ENCODE data around the gene DNAJC27. TPM values are rescaled to one million over a fixed set of nuclear protein-coding genes. Genes with fewer than 3 reads are reported as not detected.

DNAJC27 gene
- total and polyA plus RNA-seq, 2 experiments from 2014 or later: 6.6 to 6.9 TPM

- no peak for TF ChIP-seq CTCF (IDR thresholded peaks at IDR 0.05; ENCODE audit: poor library complexity)
- TF ChIP-seq EZH2 (IDR thresholded peaks at IDR 0.05; ENCODE audit: borderline replicate concordance): no peak
- TF ChIP-seq EZH2phosphoT487 (IDR thresholded peaks at IDR 0.05; ENCODE audit: low read depth, severe bottlenecking, unreplicated experiment): no peak
- Histone ChIP-seq H2AFZ (no peak overlapping the region), H3K27me3 (no peaks in the 10 kb centered on the region), H3K9me2 (replicated peaks; ENCODE audit: insufficient read depth) (no peaks in the 10 kb centered on the region), H3K79me2 (no peaks in the 10 kb centered on the region), H3K4me3 (no peak overlapping the region), H3K27ac (no peak overlapping the region), H3K9me3 (ENCODE audit: low read depth) (no peaks in the 10 kb centered on the region), H4K20me1 (ENCODE audit: insufficient read depth, poor library complexity, severe bottlenecking) (no peaks in the 10 kb centered on the region), H3K4me2 (no peak overlapping the region), H3K36me3 (replicated peaks; ENCODE audit: insufficient read depth, low read depth) (no peaks in the 10 kb centered on the region), H3K4me1 (ENCODE audit: insufficient read depth) (no peaks in the 10 kb centered on the region)
- 95% methylated on average over 6 of the region's 6 CpGs for WGBS (ENCODE audit: low lambda C conversion rate, missing lambda C conversion rate)
- no peak for DNase-seq (ENCODE audit: low spot score)
Measured at GRCh38 chr2:24906466-24906865, 65.3 kb downstream of the DNAJC27 start.

- H4K20me1 ChIP-seq (ENCODE audit: insufficient read depth, poor library complexity, severe bottlenecking): no peaks in the 10 kb centered on the region
- TF ChIP-seq EZH2phosphoT487 (IDR thresholded peaks at IDR 0.05; ENCODE audit: low read depth, severe bottlenecking, unreplicated experiment) (no peak), EZH2 (IDR thresholded peaks at IDR 0.05; ENCODE audit: borderline replicate concordance) (no peak), CTCF (IDR thresholded peaks at IDR 0.05; ENCODE audit: poor library complexity) (no peak)
- H3K27me3 ChIP-seq: no peaks in the 10 kb centered on the region
- H3K4me3 ChIP-seq: no peak overlapping the region
- H3K9me3 ChIP-seq (ENCODE audit: low read depth): no peaks in the 10 kb centered on the region
- no peak for DNase-seq (ENCODE audit: low spot score)
- no peaks in the 10 kb centered on the region for H3K4me1 ChIP-seq (ENCODE audit: insufficient read depth)
- H2AFZ ChIP-seq: no peak overlapping the region
- H3K27ac ChIP-seq: no peak overlapping the region
- H3K79me2 ChIP-seq: no peaks in the 10 kb centered on the region
- no peaks in the 10 kb centered on the region for H3K36me3 ChIP-seq (replicated peaks; ENCODE audit: insufficient read depth, low read depth)
- no peaks in the 10 kb centered on the region for H3K9me2 ChIP-seq (replicated peaks; ENCODE audit: insufficient read depth)
- WGBS (ENCODE audit: low lambda C conversion rate, missing lambda C conversion rate): 96% methylated on average over 23 of the region's 23 CpGs
- no peak overlapping the region for H3K4me2 ChIP-seq
Measured at GRCh38 chr2:24903161-24904103, 68.3 kb downstream of the DNAJC27 start.

- Histone ChIP-seq H3K27me3 (no peaks in the 10 kb centered on the region), H3K4me3 (no peak overlapping the region), H3K4me1 (ENCODE audit: insufficient read depth) (no peaks in the 10 kb centered on the region), H3K36me3 (replicated peaks; ENCODE audit: insufficient read depth, low read depth) (no peaks in the 10 kb centered on the region), H3K79me2 (no peaks in the 10 kb centered on the region), H4K20me1 (ENCODE audit: insufficient read depth, poor library complexity, severe bottlenecking) (no peaks in the 10 kb centered on the region), H2AFZ (no peak overlapping the region), H3K9me2 (replicated peaks; ENCODE audit: insufficient read depth) (no peaks in the 10 kb centered on the region), H3K4me2 (no peak overlapping the region), H3K9me3 (ENCODE audit: low read depth) (peaks cover 11% of the 10 kb centered on the region), H3K27ac (no peak overlapping the region)
- DNase-seq (ENCODE audit: low spot score): no peak
- no peak for TF ChIP-seq EZH2 (IDR thresholded peaks at IDR 0.05; ENCODE audit: borderline replicate concordance)
- TF ChIP-seq CTCF (IDR thresholded peaks at IDR 0.05; ENCODE audit: poor library complexity): no peak
- no peak for TF ChIP-seq EZH2phosphoT487 (IDR thresholded peaks at IDR 0.05; ENCODE audit: low read depth, severe bottlenecking, unreplicated experiment)
- 92% methylated on average over 7 of the region's 7 CpGs for WGBS (ENCODE audit: low lambda C conversion rate, missing lambda C conversion rate)
Measured at GRCh38 chr2:24899361-24899910, 72.3 kb downstream of the DNAJC27 start.
